ENCODE measurements around the gene EXD2.
"Not testable (repeated sequence)": the region's sequence is repeated elsewhere in the genome, so short reads cannot be mapped to it uniquely, and the experiment has no call there.

Gene EXD2

GRCh38 chr14:69170839-69171238, 20.5 kb upstream of the EXD2 start:
- H3K4me2 ChIP-seq (ENCODE audit: insufficient read depth, low read length), result no peak overlapping the region
- no peak overlapping the region for H3K27ac ChIP-seq (ENCODE audit: low read length)
- DNase-seq (no peak), ATAC-seq (ENCODE audit: insufficient read depth, low read depth) (no peak)
- no peaks in the 10 kb centered on the region for H3K79me2 ChIP-seq (ENCODE audit: insufficient read depth, low read length)
- H3K36me3 ChIP-seq (ENCODE audit: insufficient read depth, low read length), result no peaks in the 10 kb centered on the region
- H3K4me1 ChIP-seq (ENCODE audit: insufficient read depth, low read length), result no peaks in the 10 kb centered on the region
- H3K27me3 ChIP-seq (ENCODE audit: insufficient read depth, low read length, poor library complexity), result peaks cover 2% of the 10 kb centered on the region
- no peaks in the 10 kb centered on the region for H4K20me1 ChIP-seq (ENCODE audit: insufficient read depth, low read length)
- H3K4me3 ChIP-seq (ENCODE audit: low read depth in 1 of 2, low read length in 2 of 2), result no peak overlapping the region
- no peaks in the 10 kb centered on the region for H3K9me3 ChIP-seq (ENCODE audit: insufficient read depth, low read length, severe bottlenecking)
- H3K9ac ChIP-seq (ENCODE audit: low read depth, low read length), result no peak overlapping the region
- no peak for TF ChIP-seq EZH2 (IDR thresholded peaks at IDR 0.05; ENCODE audit: borderline replicate concordance, low read depth, low read length, severe bottlenecking)
- no peak for TF ChIP-seq CTCF (IDR thresholded peaks at IDR 0.05; ENCODE audit: borderline replicate concordance, extremely low read depth, low read length, poor library complexity, severe bottlenecking)
- no peak overlapping the region for H2AFZ ChIP-seq (ENCODE audit: low read depth, low read length)

GRCh38 chr14:69171569-69171968, 19.7 kb upstream of the EXD2 start:
- H3K27ac ChIP-seq (ENCODE audit: low read length), result no peak overlapping the region
- no peaks in the 10 kb centered on the region for H3K79me2 ChIP-seq (ENCODE audit: insufficient read depth, low read length)
- no peak for TF ChIP-seq CTCF (IDR thresholded peaks at IDR 0.05; ENCODE audit: borderline replicate concordance, extremely low read depth, low read length, poor library complexity, severe bottlenecking)
- no peak for TF ChIP-seq EZH2 (IDR thresholded peaks at IDR 0.05; ENCODE audit: borderline replicate concordance, low read depth, low read length, severe bottlenecking)
- ATAC-seq (ENCODE audit: insufficient read depth, low read depth) (no peak), DNase-seq (no peak)
- H3K4me2 ChIP-seq (ENCODE audit: insufficient read depth, low read length), result no peak overlapping the region
- H3K36me3 ChIP-seq (ENCODE audit: insufficient read depth, low read length), result no peaks in the 10 kb centered on the region
- no peaks in the 10 kb centered on the region for H3K4me1 ChIP-seq (ENCODE audit: insufficient read depth, low read length)
- no peak overlapping the region for H2AFZ ChIP-seq (ENCODE audit: low read depth, low read length)
- H3K9me3 ChIP-seq (ENCODE audit: insufficient read depth, low read length, severe bottlenecking), result no peaks in the 10 kb centered on the region
- H3K4me3 ChIP-seq (ENCODE audit: low read depth in 1 of 2, low read length in 2 of 2), result no peak overlapping the region
- no peaks in the 10 kb centered on the region for H4K20me1 ChIP-seq (ENCODE audit: insufficient read depth, low read length)
- peaks cover 2% of the 10 kb centered on the region for H3K27me3 ChIP-seq (ENCODE audit: insufficient read depth, low read length, poor library complexity)
- no peak overlapping the region for H3K9ac ChIP-seq (ENCODE audit: low read depth, low read length)

- TF ChIP-seq CTCF (IDR thresholded peaks at IDR 0.05; ENCODE audit: borderline replicate concordance, extremely low read depth, low read length, poor library complexity, severe bottlenecking), result no peak
- no peak for TF ChIP-seq EZH2 (IDR thresholded peaks at IDR 0.05; ENCODE audit: borderline replicate concordance, low read depth, low read length, severe bottlenecking)
- no peaks in the 10 kb centered on the region for H3K9me3 ChIP-seq (ENCODE audit: insufficient read depth, low read length, severe bottlenecking)
- H3K79me2 ChIP-seq (ENCODE audit: insufficient read depth, low read length), result no peaks in the 10 kb centered on the region
- H3K9ac ChIP-seq (ENCODE audit: low read depth, low read length), result no peak overlapping the region
- no peaks in the 10 kb centered on the region for H4K20me1 ChIP-seq (ENCODE audit: insufficient read depth, low read length)
- H3K4me3 ChIP-seq (ENCODE audit: low read depth in 1 of 2, low read length in 2 of 2), result no peak overlapping the region
- H3K27me3 ChIP-seq (ENCODE audit: insufficient read depth, low read length, poor library complexity), result peaks cover 2% of the 10 kb centered on the region
- H3K27ac ChIP-seq (ENCODE audit: low read length), result no peak overlapping the region
- H3K4me2 ChIP-seq (ENCODE audit: insufficient read depth, low read length), result no peak overlapping the region
- no peaks in the 10 kb centered on the region for H3K36me3 ChIP-seq (ENCODE audit: insufficient read depth, low read length)
- H2AFZ ChIP-seq (ENCODE audit: low read depth, low read length), result no peak overlapping the region
- no peaks in the 10 kb centered on the region for H3K4me1 ChIP-seq (ENCODE audit: insufficient read depth, low read length)
- DNase-seq (no peak), ATAC-seq (ENCODE audit: insufficient read depth, low read depth) (no peak)
Measured at GRCh38 chr14:69175130-69175529, 16.2 kb upstream of the EXD2 start.

GRCh38 chr14:69181491-69181890, 9.8 kb upstream of the EXD2 start:
- no peak for TF ChIP-seq CTCF (IDR thresholded peaks at IDR 0.05; ENCODE audit: borderline replicate concordance, extremely low read depth, low read length, poor library complexity, severe bottlenecking)
- Histone ChIP-seq H3K27ac (ENCODE audit: low read length) (no peak overlapping the region), H2AFZ (ENCODE audit: low read depth, low read length) (no peak overlapping the region), H3K4me1 (ENCODE audit: insufficient read depth, low read length) (no peaks in the 10 kb centered on the region), H3K4me2 (ENCODE audit: insufficient read depth, low read length) (no peak overlapping the region), H3K79me2 (ENCODE audit: insufficient read depth, low read length) (no peaks in the 10 kb centered on the region), H3K9ac (ENCODE audit: low read depth, low read length) (no peak overlapping the region), H3K9me3 (ENCODE audit: insufficient read depth, low read length, severe bottlenecking) (no peaks in the 10 kb centered on the region), H4K20me1 (ENCODE audit: insufficient read depth, low read length) (no peaks in the 10 kb centered on the region), H3K36me3 (ENCODE audit: insufficient read depth, low read length) (no peaks in the 10 kb centered on the region), H3K27me3 (ENCODE audit: insufficient read depth, low read length, poor library complexity) (no peaks in the 10 kb centered on the region), H3K4me3 (ENCODE audit: low read depth in 1 of 2, low read length in 2 of 2) (no peak overlapping the region)
- ATAC-seq (ENCODE audit: insufficient read depth, low read depth), result no peak
- DNase-seq, result no peak

- not testable (repeated sequence) for H3K4me3 ChIP-seq (ENCODE audit: low read depth in 1 of 2, low read length in 2 of 2); H3K9ac ChIP-seq (ENCODE audit: low read depth, low read length); H3K4me2 ChIP-seq (ENCODE audit: insufficient read depth, low read length); ATAC-seq (ENCODE audit: insufficient read depth, low read depth); H3K27me3 ChIP-seq (ENCODE audit: insufficient read depth, low read length, poor library complexity); DNase-seq; H3K9me3 ChIP-seq (ENCODE audit: insufficient read depth, low read length, severe bottlenecking); H3K27ac ChIP-seq (ENCODE audit: low read length); H2AFZ ChIP-seq (ENCODE audit: low read depth, low read length); H3K79me2 ChIP-seq (ENCODE audit: insufficient read depth, low read length); H3K4me1 ChIP-seq (ENCODE audit: insufficient read depth, low read length); H4K20me1 ChIP-seq (ENCODE audit: insufficient read depth, low read length); H3K36me3 ChIP-seq (ENCODE audit: insufficient read depth, low read length)
Measured at GRCh38 chr14:69182580-69182979, 8.7 kb upstream of the EXD2 start.
